Muscle of leg (tissue), 11 donors: Measurements from ENCODE around the gene PDGFC. TPM values are rescaled to one million over a fixed set of nuclear protein-coding genes. Genes with fewer than 3 reads are reported as not detected.

ENCODE experiments used
- DNase-seq: peaks from one replicate; pipeline ENCODE4 v3.0.0; 2013
- H3K27ac ChIP-seq: one replicate; pipeline ENCODE4 v1.5.1; 2013; ENCODE audit warnings: mild to moderate bottlenecking, low read length, control low read depth
- H3K27me3 ChIP-seq: one replicate; pipeline ENCODE4 v1.6.1; 2013; ENCODE audit warnings: low read length; ENCODE audit not compliant: control insufficient read depth, insufficient read depth
- H3K36me3 ChIP-seq: one replicate; pipeline ENCODE4 v1.6.1; 2013; ENCODE audit warnings: low read length; ENCODE audit not compliant: control insufficient read depth, insufficient read depth
- H3K4me1 ChIP-seq: one replicate; pipeline ENCODE4 v1.6.1; 2013; ENCODE audit warnings: low read length; ENCODE audit not compliant: control insufficient read depth, insufficient read depth
- H3K4me3 ChIP-seq: one replicate; pipeline ENCODE4 v1.5.1; 2013; ENCODE audit warnings: low read length, control low read depth
- H3K9me3 ChIP-seq: replicated peaks from 2 replicates; pipeline ENCODE4 v1.6.1; 2013; ENCODE audit warnings: low read depth, low read length; ENCODE audit not compliant: control insufficient read depth
- WGBS: methylation state at CpG from one replicate; pipeline ENCODE4 v1.1.5; 2013; ENCODE audit warnings: missing lambda C conversion rate; ENCODE audit not compliant: insufficient coverage; 5-methylcytosine and 5-hydroxymethylcytosine counted together
- polyA plus RNA-seq, 8 donors: library from polyadenylated mRNA; unstranded; fragments of 120-200 nt; gene quantifications; one replicate each; pipeline versions ENCODE4 v1.2.1 to v1.2.3, GENCODE V29; 2013; ENCODE audit warnings: inconsistent platforms in 1 of 8, low replicate concordance in 1 of 8; ENCODE audit not compliant: insufficient read length in 8 of 8, insufficient read depth in 1 of 8
- total RNA-seq: library from RNA; stranded (reverse); fragments of 120-200 nt; gene quantifications from one replicate; pipeline ENCODE4 v1.2.4, GENCODE V29; 2013

PDGFC gene
- total and polyA plus RNA-seq, 9 donors: 27.7 to 50.9 (median 34.6) TPM

DNA sequence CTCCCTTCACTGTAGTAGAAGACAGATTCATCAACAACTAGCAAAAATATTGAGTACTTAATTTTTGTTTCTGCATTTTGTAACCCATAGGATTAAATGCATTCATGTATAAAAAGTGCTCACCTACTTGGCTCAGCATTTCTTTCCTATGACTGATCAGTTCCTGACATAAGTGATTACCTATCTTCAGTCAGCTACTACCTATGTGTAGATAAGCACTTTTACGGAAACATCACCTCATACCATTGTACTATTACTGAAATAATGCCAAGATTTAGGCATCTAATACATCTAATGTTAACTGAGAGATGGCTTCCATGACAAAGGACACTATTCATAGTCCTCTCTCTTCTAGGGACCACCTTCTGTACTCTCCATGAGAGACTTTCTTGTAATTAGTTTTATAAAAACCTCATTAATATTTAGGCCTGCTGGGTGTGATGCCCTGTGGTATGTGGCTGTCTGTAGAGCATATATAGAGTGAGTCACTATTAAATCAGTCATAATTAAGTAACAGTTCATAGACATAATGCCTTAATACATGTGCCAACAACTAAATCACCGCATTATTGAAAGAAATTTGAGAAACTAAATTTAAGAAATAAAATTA is 147.0 kb downstream of the PDGFC start:
- no peak overlapping the region for H3K27ac ChIP-seq
- no CpG with 5 or more reads among the region's 2 CpGs for WGBS
- DNase-seq: no peak

DNA sequence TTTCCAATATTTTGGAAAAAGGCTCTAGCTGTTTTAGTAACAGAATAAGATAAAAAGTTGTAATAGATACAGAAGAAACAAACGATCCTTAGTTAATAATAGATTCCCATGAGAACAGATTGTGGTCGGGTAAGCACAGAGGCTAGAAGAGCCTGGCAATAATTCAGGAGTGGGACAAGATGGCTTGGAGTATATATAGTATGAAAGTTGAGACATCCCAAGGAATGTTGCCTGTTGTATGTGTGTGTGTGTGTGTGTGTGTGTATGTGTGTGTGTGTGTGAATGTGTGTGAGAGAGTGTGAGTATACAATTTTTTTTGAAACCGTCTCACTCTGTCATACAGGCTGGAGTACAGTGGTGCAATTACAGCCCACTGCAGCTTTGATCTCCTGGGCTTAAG is 150.7 kb downstream of the PDGFC start:
- Histone ChIP-seq H3K27me3 (no peaks in the 10 kb centered on the region), H3K4me3 (no peak overlapping the region), H3K27ac (no peak overlapping the region), H3K4me1 (peaks cover 3% of the 10 kb centered on the region), H3K36me3 (no peaks in the 10 kb centered on the region), H3K9me3 (no peaks in the 10 kb centered on the region)
- DNase-seq: peak; percentile 59
- 41% methylated on average over 2 of the region's 3 CpGs for WGBS

More for the DNA sequence above, 147.0 kb downstream of the PDGFC start:
- no peaks in the 10 kb centered on the region for H3K36me3 ChIP-seq
- H3K9me3 ChIP-seq: no peaks in the 10 kb centered on the region
- H3K27me3 ChIP-seq: no peaks in the 10 kb centered on the region
- peaks cover 3% of the 10 kb centered on the region for H3K4me1 ChIP-seq
- H3K4me3 ChIP-seq: no peak overlapping the region

DNA sequence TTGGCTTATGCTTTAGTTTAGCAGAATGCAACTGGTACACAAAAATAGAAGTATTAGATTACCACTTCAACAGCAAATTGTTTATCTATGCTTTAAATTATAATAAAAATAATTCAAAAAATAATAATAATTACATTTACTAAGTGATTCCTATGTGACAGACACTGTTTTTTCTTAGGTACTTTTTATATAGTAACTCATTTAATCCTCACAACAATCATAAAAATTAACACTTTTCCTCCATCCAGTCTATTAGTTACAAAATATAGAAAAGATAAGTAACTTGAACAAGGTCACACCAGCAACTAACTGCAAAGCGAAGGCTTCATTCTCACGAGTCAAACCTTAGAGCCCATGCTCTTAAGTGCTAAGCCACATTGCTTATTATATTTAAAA is 155.2 kb downstream of the PDGFC start:
- H3K27ac ChIP-seq: no peak overlapping the region
- H3K9me3 ChIP-seq: no peaks in the 10 kb centered on the region
- no peaks in the 10 kb centered on the region for H3K27me3 ChIP-seq
- no peaks in the 10 kb centered on the region for H3K36me3 ChIP-seq
- DNase-seq: no peak
- peaks cover 6% of the 10 kb centered on the region for H3K4me1 ChIP-seq
- WGBS: no CpG with 5 or more reads among the region's 2 CpGs
- no peak overlapping the region for H3K4me3 ChIP-seq

DNA sequence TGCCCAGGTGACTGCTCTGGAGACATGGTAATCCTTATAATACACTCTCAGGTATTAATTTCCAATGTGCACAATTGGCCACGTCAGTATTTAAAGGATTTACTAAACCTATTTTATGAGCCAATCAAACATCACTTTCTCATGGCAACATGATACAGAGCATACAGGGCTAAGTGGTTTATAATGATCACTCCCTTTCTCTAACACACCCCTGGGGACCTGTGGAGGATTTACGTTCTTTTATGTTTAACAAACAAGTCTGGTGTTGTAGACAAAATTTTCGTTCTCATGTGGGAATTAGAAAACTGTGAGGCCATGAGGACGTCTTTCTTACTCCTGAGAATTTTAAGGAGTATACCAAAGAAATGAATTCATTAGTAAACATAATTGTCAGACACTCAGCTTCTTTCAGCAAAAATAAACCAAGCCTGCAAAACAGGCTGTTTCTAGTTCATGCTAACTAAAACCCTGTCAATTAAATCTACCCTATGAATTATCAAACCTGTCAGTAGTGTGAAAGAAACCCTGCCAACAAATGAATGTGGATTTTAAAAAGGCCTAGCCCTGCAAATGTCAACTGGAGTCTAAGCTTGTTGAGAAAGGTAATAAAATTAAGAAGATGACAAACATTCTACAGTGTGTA is 155.8 kb downstream of the PDGFC start:
- Histone ChIP-seq H3K4me1 (peaks cover 3% of the 10 kb centered on the region), H3K36me3 (no peaks in the 10 kb centered on the region), H3K27ac (no peak overlapping the region), H3K27me3 (no peaks in the 10 kb centered on the region), H3K9me3 (no peaks in the 10 kb centered on the region), H3K4me3 (no peak overlapping the region)
- no peak for DNase-seq
- no CpG with 5 or more reads among the region's 4 CpGs for WGBS

DNA sequence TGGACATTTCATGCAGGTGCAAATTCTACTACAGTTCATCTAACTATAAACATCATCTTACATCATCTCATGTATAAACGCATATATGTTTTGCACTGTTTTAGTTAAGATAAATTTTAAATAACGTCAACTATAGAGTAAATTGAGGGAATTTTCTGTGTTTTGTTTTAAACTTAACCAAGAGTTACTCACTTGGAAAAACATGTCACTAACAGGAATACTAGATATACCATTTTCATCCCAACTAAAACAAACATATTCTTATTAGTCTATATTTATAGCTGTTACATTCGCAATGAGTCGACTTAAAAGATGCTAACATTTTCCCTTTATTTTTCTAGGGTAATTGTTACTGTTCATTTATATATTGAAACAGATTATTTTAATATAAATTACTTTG is 159.6 kb downstream of the PDGFC start:
- no peaks in the 10 kb centered on the region for H3K36me3 ChIP-seq
- H3K9me3 ChIP-seq: no peaks in the 10 kb centered on the region
- peaks cover 3% of the 10 kb centered on the region for H3K4me1 ChIP-seq
- H3K4me3 ChIP-seq: no peak overlapping the region
- no peaks in the 10 kb centered on the region for H3K27me3 ChIP-seq
- WGBS: no CpG with 5 or more reads among the region's 4 CpGs
- H3K27ac ChIP-seq: no peak overlapping the region
- DNase-seq: no peak

DNA sequence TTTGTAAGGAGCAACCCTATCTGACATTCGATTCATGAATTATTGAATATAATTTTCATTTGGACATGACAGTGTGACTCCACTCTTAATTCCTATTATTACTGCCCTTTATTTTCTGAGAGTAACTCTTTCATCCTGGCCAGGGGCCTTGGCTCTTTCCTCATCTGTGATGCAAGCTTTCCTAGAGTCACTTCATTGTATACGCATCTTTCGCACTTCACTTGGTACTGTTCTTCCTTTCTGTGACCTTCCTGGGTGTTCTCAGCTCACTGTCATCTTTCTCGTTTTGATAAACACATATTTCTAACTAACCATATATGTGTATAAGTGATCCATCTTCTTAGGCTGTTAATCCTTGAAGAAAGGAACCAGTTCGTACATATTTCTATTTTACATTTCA is 160.3 kb downstream of the PDGFC start:
- no peaks in the 10 kb centered on the region for H3K27me3 ChIP-seq
- no peak overlapping the region for H3K4me3 ChIP-seq
- H3K4me1 ChIP-seq: peaks cover 3% of the 10 kb centered on the region
- DNase-seq: no peak
- H3K9me3 ChIP-seq: no peaks in the 10 kb centered on the region
- no peaks in the 10 kb centered on the region for H3K36me3 ChIP-seq
- WGBS: 100% methylated on average over 1 of the region's 5 CpGs
- no peak overlapping the region for H3K27ac ChIP-seq

DNA sequence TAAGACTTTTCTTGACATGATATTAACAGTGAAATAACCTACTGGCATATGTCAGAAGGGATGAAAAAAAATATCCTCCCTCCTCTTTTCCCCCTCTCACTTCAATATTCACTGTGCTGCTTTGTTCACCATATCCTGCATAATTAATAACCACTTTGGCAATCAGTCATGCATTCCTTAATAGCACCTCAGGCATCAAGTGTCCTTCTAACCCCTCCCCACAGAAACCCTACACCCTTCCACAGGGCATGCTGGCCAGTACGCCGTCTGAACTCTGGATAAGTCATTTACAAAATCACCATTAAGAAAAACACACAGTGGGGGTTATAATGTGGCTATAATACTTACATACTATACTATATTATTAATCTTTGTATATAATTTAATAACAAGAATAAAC is 165.9 kb downstream of the PDGFC start:
- Histone ChIP-seq H3K36me3 (no peaks in the 10 kb centered on the region), H3K9me3 (no peaks in the 10 kb centered on the region), H3K27me3 (no peaks in the 10 kb centered on the region), H3K4me1 (no peaks in the 10 kb centered on the region), H3K4me3 (no peak overlapping the region), H3K27ac (no peak overlapping the region)
- no peak for DNase-seq
- WGBS: no CpG with 5 or more reads among the region's 2 CpGs

DNA sequence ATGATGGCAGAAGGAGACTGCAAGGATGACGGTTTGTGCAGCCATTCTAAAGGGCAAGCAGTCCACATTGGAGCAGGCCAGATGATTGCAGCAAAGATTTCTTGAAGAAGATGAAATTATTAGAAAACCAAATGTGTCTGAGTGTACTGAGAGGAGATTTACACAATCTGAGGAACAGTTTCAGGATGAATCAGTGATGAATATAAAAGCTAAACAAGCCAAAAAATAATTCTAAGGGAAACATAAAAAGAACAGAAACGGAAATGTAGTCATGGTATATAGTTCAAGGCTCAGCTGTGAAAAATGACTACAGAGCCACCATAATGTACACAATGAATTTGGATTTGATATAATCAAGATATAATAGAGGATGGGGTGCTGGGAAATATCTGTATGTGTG is 168.5 kb downstream of the PDGFC start:
- Histone ChIP-seq H3K27ac (no peak overlapping the region), H3K4me3 (no peak overlapping the region), H3K36me3 (no peaks in the 10 kb centered on the region), H3K27me3 (no peaks in the 10 kb centered on the region), H3K9me3 (no peaks in the 10 kb centered on the region), H3K4me1 (no peaks in the 10 kb centered on the region)
- DNase-seq: no peak
- 70% methylated on average over 1 of the region's 2 CpGs for WGBS

DNA sequence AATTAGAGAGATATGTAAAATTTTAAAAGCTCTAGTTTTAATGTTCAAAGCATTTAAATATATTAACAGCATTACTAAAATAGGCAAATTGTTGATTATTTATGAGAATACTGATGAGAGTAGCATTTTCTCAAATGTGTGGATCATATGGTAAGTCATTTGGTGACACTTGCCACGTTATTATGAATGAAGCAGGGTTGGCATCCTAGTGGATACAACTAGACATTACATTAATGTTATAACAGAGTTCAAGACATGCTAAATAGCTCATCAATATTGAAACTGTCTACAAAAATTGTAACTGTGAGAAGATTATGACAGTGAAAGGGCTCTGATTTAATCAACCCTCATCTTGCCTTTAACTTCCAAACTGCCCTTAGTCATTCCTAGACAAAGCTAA is 171.1 kb downstream of the PDGFC start:
- WGBS: no CpG with 5 or more reads among the region's 1 CpG
- H3K9me3 ChIP-seq: no peaks in the 10 kb centered on the region
- H3K27ac ChIP-seq: no peak overlapping the region
- no peak for DNase-seq
- no peaks in the 10 kb centered on the region for H3K27me3 ChIP-seq
- H3K4me1 ChIP-seq: no peaks in the 10 kb centered on the region
- no peak overlapping the region for H3K4me3 ChIP-seq
- H3K36me3 ChIP-seq: no peaks in the 10 kb centered on the region

DNA sequence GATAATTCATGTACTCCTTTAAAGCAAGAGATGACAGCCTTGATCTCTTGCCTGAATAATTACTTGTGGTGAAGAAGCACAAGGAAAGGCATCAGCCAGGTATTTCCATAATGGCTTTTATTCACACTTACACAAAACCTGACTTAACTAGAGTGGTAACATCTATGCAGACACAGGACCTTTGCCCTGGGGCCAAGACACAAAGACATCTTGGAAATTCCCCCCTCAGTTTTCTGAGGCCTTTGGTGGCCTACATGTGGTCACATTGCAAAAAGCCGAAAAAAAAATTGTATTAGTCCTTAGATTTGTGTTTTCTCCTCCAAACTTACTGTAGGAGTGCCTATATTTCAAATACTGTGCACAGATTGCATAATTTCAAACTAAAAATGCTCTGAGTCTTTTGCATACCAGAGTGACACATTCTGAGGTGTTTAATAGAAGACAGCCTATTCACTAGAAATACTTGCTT is 172.4 kb downstream of the PDGFC start:
- no peak overlapping the region for H3K4me3 ChIP-seq
- H3K27me3 ChIP-seq: no peaks in the 10 kb centered on the region
- DNase-seq: no peak
- H3K27ac ChIP-seq: no peak overlapping the region
- H3K36me3 ChIP-seq: no peaks in the 10 kb centered on the region
- H3K4me1 ChIP-seq: no peaks in the 10 kb centered on the region
- no CpG with 5 or more reads among the region's 1 CpG for WGBS
- H3K9me3 ChIP-seq: no peaks in the 10 kb centered on the region
